HepG2 (cell line): Measurements from ENCODE around the gene CD4. TPM values are rescaled to one million over a fixed set of nuclear protein-coding genes. Genes with fewer than 3 reads are reported as not detected.

Source experiments
- CREB1 ChIP-seq, 2 experiments: fragments of 450-650 bp in 1 of 2; IDR thresholded peaks; 2 replicates each; pipeline ENCODE4 v1.6.1; 2016 to 2017; ENCODE audit warnings: control low read depth in 1 of 2, mild to moderate bottlenecking in 1 of 2, missing compliant biosample characterization in 1 of 2, missing genetic modification characterization in 1 of 2
- HNF4G ChIP-seq, 2 experiments: sonication (generic) in 1 of 2; formaldehyde crosslinking in 1 of 2; IDR thresholded peaks; 2 replicates each; pipeline versions ENCODE4 v1.4.0 to v1.6.1; 2011 to 2020; ENCODE audit warnings: borderline replicate concordance in 2 of 2, low read depth in 2 of 2, mild to moderate bottlenecking in 2 of 2, low read length in 1 of 2, missing genetic modification reagents in 1 of 2, moderate library complexity in 1 of 2
- HOMEZ ChIP-seq: IDR thresholded peaks from 2 replicates; pipeline ENCODE4 v1.6.1; 2016; ENCODE audit warnings: low read depth
- KDM5A ChIP-seq: fragments of 200-600 bp; sonication (generic); IDR thresholded peaks from 2 replicates; pipeline ENCODE4 v1.7.0; 2018; ENCODE audit warnings: antibody characterized with exemption, mild to moderate bottlenecking, low read length, borderline replicate concordance
- MAZ ChIP-seq, 2 experiments: sonication (generic) in 1 of 2; formaldehyde crosslinking in 1 of 2; IDR thresholded peaks; 2 replicates each; pipeline versions ENCODE4 v1.5.0 to v1.6.1; 2012 to 2020; ENCODE audit warnings: low read depth in 2 of 2, mild to moderate bottlenecking in 2 of 2, borderline replicate concordance in 1 of 2, improper control_type of control experiment in 1 of 2, low read length in 1 of 2, missing genetic modification reagents in 1 of 2, moderate library complexity in 1 of 2
- MTA1 ChIP-seq: sonication (generic); formaldehyde crosslinking; IDR thresholded peaks from 2 replicates; pipeline ENCODE4 v1.4.0; 2020; ENCODE audit warnings: missing genetic modification reagents, mild to moderate bottlenecking, borderline replicate concordance
- POGZ ChIP-seq: sonication (generic); formaldehyde crosslinking; IDR thresholded peaks from 2 replicates; pipeline ENCODE4 v1.4.0; 2020; ENCODE audit warnings: mild to moderate bottlenecking, missing genetic modification reagents
- SAP130 ChIP-seq: IDR thresholded peaks from 2 replicates; pipeline ENCODE4 v1.6.1; 2016; ENCODE audit warnings: low read depth
- SIN3A ChIP-seq: IDR thresholded peaks from 2 replicates; pipeline ENCODE4 v1.6.1; 2011; ENCODE audit warnings: low read depth, mild to moderate bottlenecking, control low read depth, low read length, borderline replicate concordance
- ZNF101 ChIP-seq: sonication (generic); formaldehyde crosslinking; IDR thresholded peaks from 2 replicates; pipeline ENCODE4 v1.4.0; 2020; ENCODE audit warnings: mild to moderate bottlenecking, low read depth, missing genetic modification reagents, borderline replicate concordance
- polyA plus RNA-seq, 8 experiments: library from polyadenylated mRNA; depleted of rRNA in 3 of 8; stranded (reverse) in 7 of 8; unstranded in 1 of 8; fragments of >200 nt; fragmentation: Illumina TruSeq in 4 of 8; extraction: Trizol in 4 of 8; gene quantifications; 2 replicates each; pipeline versions ENCODE4 v1.2.1 to v1.2.3, GENCODE V29; 2011 to 2016; ENCODE audit warnings: low read depth in 4 of 8, missing spikeins in 1 of 8, mixed read lengths in 1 of 8; ENCODE audit not compliant: insufficient read depth in 1 of 8
- total RNA-seq, 5 experiments: library from RNA; depleted of rRNA; stranded (reverse); fragments of >200 nt; fragmentation: Illumina TruSeq; extraction: Trizol; gene quantifications; 2 replicates each; pipeline ENCODE4 v1.2.3, GENCODE V29; 2016; ENCODE audit warnings: low read depth in 1 of 5
- TF ChIP-seq, protein P1 (sequence below): sonication (generic); formaldehyde crosslinking; IDR thresholded peaks from 2 replicates; pipeline ENCODE4 v1.4.0; 2020; ENCODE audit warnings: mild to moderate bottlenecking, low read depth, missing genetic modification reagents
- TF ChIP-seq, protein P2 (sequence below): sonication (generic); formaldehyde crosslinking; IDR thresholded peaks from 2 replicates; pipeline ENCODE4 v1.5.1; 2020; ENCODE audit warnings: mild to moderate bottlenecking, moderate library complexity, missing genetic modification reagents

CD4 gene
- total and polyA plus RNA-seq, 2 of the 13 experiments (the other 11 are each of a cell fraction or from before 2014, with no cell fraction given): 0.07 to 0.95 TPM

DNA sequence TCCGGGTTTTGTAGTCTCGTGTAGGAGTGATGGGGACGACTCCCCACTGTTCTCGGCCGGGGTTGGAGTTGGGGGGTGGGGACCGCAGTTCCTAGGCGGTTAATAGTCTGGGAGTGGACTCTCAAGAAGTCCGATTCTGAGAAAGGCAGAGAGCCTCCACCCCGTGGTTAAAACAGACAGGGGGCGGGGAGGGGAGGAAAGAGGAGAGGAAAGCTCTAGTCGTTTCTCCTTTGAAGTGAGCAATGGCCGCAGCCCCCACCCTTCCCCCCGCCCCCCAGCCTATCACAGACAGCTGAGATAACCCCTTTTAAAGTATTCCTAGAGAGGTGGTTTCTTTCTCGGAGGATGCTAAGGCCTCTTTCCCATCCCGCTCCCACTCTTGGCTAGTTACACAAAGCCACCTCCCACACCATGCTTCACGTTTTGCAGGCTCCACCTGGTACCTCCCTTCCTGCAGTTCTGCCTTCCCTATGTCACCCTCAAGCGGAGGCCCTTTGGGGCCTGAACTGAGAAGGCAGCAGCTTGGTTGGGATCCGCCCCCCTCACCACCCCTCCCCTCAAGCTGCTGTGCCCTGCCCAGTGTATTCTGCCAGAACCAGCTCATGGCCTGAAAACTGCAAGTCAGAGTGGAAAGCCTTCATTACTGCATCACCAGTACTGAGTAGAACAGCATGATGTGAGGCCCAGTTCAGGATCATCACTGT is 63.5 kb downstream of the CD4 start (continued):
- TF ChIP-seq, protein P1, sequence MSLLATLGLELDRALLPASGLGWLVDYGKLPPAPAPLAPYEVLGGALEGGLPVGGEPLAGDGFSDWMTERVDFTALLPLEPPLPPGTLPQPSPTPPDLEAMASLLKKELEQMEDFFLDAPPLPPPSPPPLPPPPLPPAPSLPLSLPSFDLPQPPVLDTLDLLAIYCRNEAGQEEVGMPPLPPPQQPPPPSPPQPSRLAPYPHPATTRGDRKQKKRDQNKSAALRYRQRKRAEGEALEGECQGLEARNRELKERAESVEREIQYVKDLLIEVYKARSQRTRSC (CRISPR knock-in tag): no peak
- no peak for TF ChIP-seq CREB1 (IDR thresholded peaks at IDR 0.05)
- peak; percentile 45 for TF ChIP-seq CREB1 (CRISPR knock-in tag; IDR thresholded peaks at IDR 0.05)
- no peak for TF ChIP-seq ZNF101 (CRISPR knock-in tag)
- TF ChIP-seq SIN3A: 0 out of 2 replicates have a peak, but pooled peaks have one; percentile 22
- TF ChIP-seq MAZ (IDR thresholded peaks at IDR 0.05; ENCODE audit: borderline replicate concordance, low read depth, low read length): no peak
- peak; percentile 3; the same call in 1 of the 2 replicates for TF ChIP-seq MAZ (CRISPR knock-in tag; IDR thresholded peaks at IDR 0.05; ENCODE audit: low read depth)
- peak; percentile 26; the same call in 1 of the 2 replicates for TF ChIP-seq KDM5A
- 0 out of 2 replicates have a peak, but pooled peaks have one; percentile 2 for TF ChIP-seq POGZ (CRISPR knock-in tag)
- TF ChIP-seq HOMEZ: no peak
- TF ChIP-seq, protein P2, sequence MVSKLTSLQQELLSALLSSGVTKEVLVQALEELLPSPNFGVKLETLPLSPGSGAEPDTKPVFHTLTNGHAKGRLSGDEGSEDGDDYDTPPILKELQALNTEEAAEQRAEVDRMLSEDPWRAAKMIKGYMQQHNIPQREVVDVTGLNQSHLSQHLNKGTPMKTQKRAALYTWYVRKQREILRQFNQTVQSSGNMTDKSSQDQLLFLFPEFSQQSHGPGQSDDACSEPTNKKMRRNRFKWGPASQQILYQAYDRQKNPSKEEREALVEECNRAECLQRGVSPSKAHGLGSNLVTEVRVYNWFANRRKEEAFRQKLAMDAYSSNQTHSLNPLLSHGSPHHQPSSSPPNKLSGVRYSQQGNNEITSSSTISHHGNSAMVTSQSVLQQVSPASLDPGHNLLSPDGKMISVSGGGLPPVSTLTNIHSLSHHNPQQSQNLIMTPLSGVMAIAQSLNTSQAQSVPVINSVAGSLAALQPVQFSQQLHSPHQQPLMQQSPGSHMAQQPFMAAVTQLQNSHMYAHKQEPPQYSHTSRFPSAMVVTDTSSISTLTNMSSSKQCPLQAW (CRISPR knock-in tag): 0 out of 2 replicates have a peak, but pooled peaks have one; percentile 3
- TF ChIP-seq HNF4G (IDR thresholded peaks at IDR 0.05; ENCODE audit: borderline replicate concordance, low read depth, low read length): no peak; the same call in 1 of the 2 replicates
- 0 out of 2 replicates have a peak, but pooled peaks have one; percentile 15 for TF ChIP-seq HNF4G (CRISPR knock-in tag; IDR thresholded peaks at IDR 0.05; ENCODE audit: borderline replicate concordance, low read depth)
- peak; percentile 27; the same call in 1 of the 2 replicates for TF ChIP-seq SAP130 (CRISPR knock-in tag)
- TF ChIP-seq MTA1 (CRISPR knock-in tag): no peak
- TF ChIP-seq, all 625 proteins: peak for 20
